ENCODE data around the gene TMEM119.
"Not testable (repeated sequence)": the region's sequence is repeated elsewhere in the genome, so short reads cannot be mapped to it uniquely, and the experiment has no call there.

The TMEM119 gene

DNA sequence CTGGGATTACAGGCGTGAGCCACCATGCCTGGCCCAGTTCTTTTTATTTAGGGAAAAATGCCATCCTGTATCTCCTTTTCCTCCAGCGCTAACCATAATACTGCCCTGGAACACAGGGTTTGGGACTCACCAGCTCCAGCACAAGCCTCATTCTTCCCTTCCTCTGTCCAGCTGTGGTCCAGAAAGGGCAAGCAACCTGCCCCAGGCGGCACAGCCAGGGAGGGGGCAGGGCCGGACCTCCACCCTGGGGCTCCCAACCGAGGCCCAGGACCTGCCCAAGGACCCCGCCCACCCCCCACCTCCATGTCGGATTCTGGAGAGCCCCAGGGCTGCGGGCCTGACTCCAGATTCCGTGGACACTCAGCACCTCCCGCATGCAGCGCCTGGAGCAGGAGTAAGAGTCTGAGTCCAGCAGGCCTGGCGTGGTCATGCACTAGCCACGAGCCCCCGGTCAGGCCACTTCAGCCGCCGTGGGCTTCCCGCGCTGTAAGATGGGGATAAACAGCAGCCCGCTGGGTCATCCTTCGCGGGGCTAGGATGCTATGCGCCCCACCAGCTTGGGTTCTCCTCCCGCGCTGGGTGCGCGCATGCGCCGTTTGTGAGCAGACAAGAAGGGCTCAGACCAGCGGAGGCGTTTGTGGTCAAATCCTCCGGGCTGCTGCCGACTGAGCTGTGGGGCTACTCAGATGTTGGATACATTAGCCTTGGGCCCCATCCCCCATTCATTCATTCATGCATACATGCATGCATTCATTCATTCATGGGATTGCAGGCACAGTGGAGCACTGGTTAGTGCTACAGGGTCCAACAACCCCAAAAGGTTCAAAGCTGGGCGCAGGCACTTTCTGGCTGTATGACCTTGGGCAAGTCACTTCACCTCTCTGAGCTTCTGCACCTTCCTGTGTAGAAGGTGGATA is 16.3 kb downstream of the TMEM119 start:
- DNase-seq, result no peak

GRCh38 chr12:108580531-108580930 is 17.4 kb downstream of the TMEM119 start:
- no peak for DNase-seq

DNA sequence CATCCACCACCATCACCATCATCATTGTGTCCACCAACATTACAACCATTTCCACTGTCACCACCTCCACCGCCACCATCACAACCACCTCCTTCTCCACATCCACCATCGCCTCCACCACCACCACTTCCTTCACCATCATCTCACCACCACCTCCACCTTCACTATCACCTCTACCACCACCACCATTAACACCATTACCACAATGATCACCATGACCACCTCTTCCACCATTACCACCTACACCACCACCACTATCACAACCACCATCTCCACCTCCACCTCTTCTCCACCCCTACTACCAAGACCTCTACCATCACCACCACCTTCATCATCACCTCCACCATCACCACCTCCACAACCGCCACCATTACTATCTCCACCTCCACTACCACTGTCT is 19.1 kb downstream of the TMEM119 start:
- DNase-seq, result no peak

GRCh38 chr12:108578264-108578663 is 19.6 kb downstream of the TMEM119 start:
- no peak for DNase-seq

GRCh38 chr12:108577458-108577857 is 20.4 kb downstream of the TMEM119 start:
- no peak for DNase-seq

DNA sequence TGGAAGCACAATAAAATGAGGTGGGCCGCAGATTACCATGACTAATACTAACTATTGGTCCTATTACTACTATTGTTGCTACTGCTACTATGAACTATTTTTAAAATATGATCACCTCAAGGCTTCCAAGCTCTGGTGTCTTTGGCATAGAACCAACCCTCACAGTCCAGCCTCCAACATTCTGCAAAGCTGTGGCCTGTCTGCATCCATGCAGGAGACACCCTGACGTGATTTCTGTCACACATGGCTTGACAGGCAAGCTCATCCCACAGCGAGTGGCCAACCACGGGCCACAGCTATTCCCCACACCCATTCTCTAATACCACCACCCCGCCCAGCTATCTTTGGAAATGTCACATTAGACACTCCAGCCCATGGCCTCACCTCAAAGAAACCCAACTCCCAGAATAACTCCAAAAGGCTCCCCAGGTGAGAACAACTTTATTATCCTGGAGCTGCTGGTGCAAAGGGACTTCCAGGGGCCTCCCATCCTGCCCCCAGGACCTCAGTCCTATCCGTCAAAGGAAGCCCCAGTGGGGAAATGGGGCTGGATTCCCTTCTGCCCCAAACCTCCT is 21.1 kb downstream of the TMEM119 start:
- DNase-seq, result no peak

GRCh38 chr12:108575199-108575912 is 22.5 kb downstream of the TMEM119 start:
- DNase-seq, result no peak

- not testable (repeated sequence) for DNase-seq
Observed at GRCh38 chr12:108574276-108574675, 23.6 kb downstream of the TMEM119 start.

- DNase-seq, result no peak
Observed at GRCh38 chr12:108573317-108573716, 24.6 kb downstream of the TMEM119 start.

DNA sequence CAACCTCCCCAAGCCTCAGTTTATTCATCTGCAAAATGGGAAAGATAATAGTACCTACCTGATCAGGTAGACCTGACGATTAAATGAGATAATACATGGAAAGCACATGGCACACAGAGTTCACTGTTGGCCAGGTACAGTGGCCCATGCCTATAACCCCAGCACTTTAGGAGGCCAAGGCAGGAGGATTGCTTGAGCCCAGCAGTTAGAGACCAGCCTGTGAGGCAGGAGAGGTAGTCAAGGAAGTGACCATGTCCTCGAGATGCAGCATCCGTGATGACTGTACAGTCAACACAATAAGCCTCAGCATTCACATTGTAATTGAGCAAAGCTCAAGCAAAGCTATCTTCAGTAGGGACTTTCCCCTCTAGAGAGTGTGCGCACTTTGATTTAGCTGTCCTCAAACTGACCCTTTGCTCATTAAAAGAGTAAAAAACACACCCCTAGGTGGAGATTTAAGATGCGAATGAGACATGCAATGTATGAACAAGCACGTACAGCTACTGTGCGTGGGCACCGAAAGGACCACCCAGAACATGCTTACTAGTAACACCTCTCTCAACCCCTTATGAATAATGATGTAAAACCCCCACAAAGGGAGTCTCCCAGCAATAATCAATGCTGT is 25.6 kb downstream of the TMEM119 start:
- DNase-seq, result no peak

DNA sequence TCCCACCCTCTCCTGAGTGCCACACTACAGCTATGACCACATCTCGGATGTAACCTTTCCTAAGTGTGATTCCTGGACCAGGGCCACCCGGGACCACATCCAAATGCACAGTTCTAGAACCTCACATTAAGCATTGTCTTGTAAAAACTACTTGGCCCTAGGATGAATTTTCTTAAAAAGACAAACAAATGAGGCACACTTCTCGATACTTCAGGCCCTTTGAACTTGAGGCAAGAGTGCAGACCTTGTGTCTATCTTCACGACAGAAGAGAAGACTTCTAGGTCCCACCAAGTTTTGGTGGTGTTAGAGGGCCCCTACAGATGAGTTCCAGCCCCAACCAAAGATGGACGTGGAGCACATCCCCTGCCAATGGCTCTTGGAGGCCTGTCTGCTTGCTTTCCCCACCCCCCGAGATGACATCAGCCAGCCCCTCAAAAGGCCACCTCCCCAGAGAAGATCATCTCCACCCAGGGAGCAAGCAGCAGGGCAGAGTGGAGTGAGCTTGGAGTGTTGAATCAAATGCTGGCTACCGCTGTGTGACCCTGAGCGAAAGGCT is 26.2 kb downstream of the TMEM119 start:
- no peak for DNase-seq

- no peak for DNase-seq
Observed at GRCh38 chr12:108570743-108571608, 26.9 kb downstream of the TMEM119 start.

DNA sequence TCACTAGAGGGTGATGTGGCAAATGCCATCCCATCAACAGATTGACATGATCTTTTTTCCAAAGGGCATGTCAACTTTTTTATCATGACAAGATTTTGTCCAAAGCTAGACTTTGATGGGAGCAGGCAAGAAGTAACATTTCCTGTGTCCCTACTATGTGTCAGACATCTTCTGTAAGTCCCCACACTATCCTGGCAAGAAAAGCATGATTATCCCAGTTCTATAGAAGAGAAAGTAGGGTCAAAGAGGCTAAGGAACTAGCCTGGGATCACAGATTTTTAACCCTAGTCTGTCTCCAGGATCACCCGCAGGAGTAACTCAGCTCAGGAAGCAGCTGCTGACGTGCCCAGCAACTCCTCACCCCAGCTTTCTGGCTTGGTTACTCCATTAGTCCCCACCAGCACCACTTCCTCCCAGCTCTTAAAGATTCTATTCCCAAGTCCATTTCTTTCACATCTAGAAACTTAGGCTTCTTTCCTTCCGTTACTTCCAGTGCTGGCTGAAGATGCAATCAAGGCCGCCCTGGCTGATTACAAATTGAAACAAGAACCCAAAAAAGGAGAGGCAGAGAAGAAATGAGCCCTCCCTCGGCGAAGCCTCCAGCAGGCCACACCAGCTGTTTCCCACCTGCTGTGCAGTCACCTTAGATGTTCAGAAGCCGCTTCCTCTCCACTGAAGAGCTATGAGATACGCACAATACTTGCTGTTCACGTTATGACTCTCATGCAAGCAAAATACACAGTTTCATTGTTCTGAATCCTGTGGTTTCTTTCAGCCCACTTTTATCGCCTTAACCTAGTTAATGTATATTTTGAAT is 29.3 kb downstream of the TMEM119 start:
- peak; percentile 43 for DNase-seq

GRCh38 chr12:108567406-108568337 is 30.2 kb downstream of the TMEM119 start:
- no peak for DNase-seq

DNA sequence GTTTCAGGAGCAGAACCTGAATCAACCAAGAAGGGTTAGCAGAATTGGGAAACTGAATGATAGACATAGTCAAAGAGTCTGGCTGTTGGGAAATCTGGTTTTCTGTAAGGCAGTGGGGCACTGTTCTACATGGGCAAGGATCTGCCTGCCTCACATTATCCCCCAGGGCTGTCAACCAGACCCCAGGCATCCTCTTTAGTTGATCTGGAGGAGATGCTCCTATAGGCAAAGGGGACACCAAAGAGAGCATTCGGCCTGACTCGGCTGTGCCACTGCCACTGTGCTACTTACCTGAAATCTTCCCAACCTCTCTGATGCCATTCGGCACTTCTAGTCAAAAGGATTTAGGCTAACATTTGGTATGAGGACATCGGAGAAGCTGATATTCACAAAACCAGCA is 31.4 kb downstream of the TMEM119 start:
- DNase-seq, result no peak

GRCh38 chr12:108565976-108566375 is 31.9 kb downstream of the TMEM119 start:
- no peak for DNase-seq

DNA sequence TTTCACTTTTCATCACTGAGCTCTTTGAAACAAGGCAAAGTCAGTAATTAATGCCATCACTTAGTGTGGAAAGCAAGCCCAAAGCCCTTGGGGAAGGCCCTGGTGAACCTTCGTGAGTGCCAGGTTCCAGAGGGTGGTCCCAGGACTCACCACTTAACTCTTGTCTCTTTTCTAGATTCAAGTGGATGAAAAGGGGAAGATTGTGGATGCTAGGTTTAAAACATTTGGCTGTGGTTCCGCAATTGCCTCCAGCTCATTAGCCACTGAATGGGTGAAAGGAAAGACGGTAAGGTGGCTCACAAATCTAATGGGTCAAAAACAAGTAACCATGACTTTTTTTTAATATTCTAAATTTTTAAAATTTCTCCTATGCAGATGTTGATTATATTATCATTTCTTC is 32.7 kb downstream of the TMEM119 start:
- DNase-seq, result no peak

- no peak for DNase-seq
Observed at GRCh38 chr12:108564724-108565123, 33.2 kb downstream of the TMEM119 start.

DNA sequence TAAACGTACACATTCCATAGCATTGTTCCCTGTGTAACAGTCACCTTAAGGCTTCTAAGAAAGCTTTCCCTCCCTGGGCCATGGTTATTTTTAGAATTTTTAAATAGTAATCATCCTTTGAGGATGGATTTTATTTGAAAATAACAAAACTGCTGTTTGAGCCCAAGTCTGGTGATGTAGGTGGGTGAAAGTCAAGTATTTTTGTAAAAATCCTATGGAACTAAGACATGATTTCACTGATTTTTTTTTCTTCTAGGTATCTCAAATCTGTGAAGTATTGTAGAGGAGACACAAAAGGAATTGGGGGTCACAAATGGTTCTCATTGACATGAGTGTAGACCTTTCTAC is 34.1 kb downstream of the TMEM119 start:
- no peak for DNase-seq
